GM12892 (cell line): ENCODE data around the gene FAM222B.
"Not testable (repeated sequence)": the region's sequence is repeated elsewhere in the genome, so short reads cannot be mapped to it uniquely, and the experiment has no call there.

ENCODE experiments used
- POLR2A ChIP-seq: IDR thresholded peaks from 2 replicates; pipeline ENCODE4 v1.6.1; 2011; ENCODE audit warnings: low read depth, low read length, control low read depth
- POLR2AphosphoS5 ChIP-seq: IDR thresholded peaks from 2 replicates; pipeline ENCODE4 v1.6.1; 2011; ENCODE audit warnings: low read depth, low read length, control low read depth

DNA sequence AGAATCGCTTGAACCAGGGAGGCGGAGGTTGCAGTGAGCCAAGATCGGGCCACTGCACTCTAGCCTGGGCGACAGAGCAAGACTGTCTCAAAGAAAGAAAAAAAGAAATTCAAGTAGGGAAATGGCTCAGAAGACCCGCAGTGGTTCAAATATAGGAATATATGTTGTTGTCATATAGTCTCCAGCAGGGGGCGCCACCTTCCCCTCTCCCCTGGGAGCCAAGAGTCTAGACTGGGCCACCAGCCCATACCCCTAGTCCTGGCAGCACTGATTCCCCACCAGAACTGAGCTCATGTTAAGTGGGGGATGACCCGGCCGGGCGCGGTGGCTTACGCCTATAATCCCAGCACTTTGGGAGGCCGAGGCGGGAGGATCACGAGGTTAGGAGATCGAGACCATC lies 6.1 kb upstream of the FAM222B start:
- not testable (repeated sequence) for TF ChIP-seq POLR2A, POLR2AphosphoS5
